ENCODE results near the gene TSPYL2. TPM values are rescaled to one million over a fixed set of nuclear protein-coding genes. Genes with fewer than 3 reads are reported as not detected.

Gene TSPYL2
- total RNA-seq, 2 donors from 2014 or later: 16.6 to 25.1 TPM

GRCh38 chrX:53071604-53072417 lies 10.4 kb upstream of the TSPYL2 start:
- H3K4me1 ChIP-seq (ENCODE audit: control insufficient read depth, insufficient read depth, low read length): no peaks in the 10 kb centered on the region
- Mint-ChIP-seq H3K36me3 (ENCODE audit: low read depth) (no peaks in the 10 kb centered on the region), H3K27me3 (ENCODE audit: insufficient read depth) (no peaks in the 10 kb centered on the region), H3K27ac (peak overlapping the region; percentile 21), H3K9me3 (peaks cover 55% of the 10 kb centered on the region), H3K4me3 (peak overlapping the region; percentile 51), H3K4me1 (peaks cover 8% of the 10 kb centered on the region)
- 24 to 38% methylated on average over 4 to 30 of the region's 31 CpGs for WGBS, 2 experiments (ENCODE audit: insufficient coverage in 1 of 2, insufficient read length in 1 of 2)
- peak; percentile 79 for DNase-seq
- H3K27me3 ChIP-seq (ENCODE audit: control insufficient read depth, insufficient read depth, low read length, poor library complexity, severe bottlenecking): no peaks in the 10 kb centered on the region
- TF ChIP-seq CTCF (conservative IDR thresholded peaks at IDR 0.05): peak; percentile 77
- H3K4me3 ChIP-seq (ENCODE audit: low read length): peak overlapping the region; percentile 56
- H3K9ac ChIP-seq (ENCODE audit: extremely low read depth, low read length, poor library complexity, severe bottlenecking): peak overlapping the region; percentile 1
- H3K9me3 ChIP-seq (ENCODE audit: control insufficient read depth, low read length): no peaks in the 10 kb centered on the region
- H3K36me3 ChIP-seq (ENCODE audit: control insufficient read depth, insufficient read depth, low read length): no peaks in the 10 kb centered on the region
- H3K27ac ChIP-seq (ENCODE audit: low read depth, low read length): no peak overlapping the region

- H3K27me3 Mint-ChIP-seq (ENCODE audit: insufficient read depth): no peaks in the 10 kb centered on the region
- no peaks in the 10 kb centered on the region for H3K4me1 ChIP-seq (ENCODE audit: control insufficient read depth, insufficient read depth, low read length)
- no peaks in the 10 kb centered on the region for H3K36me3 ChIP-seq (ENCODE audit: control insufficient read depth, insufficient read depth, low read length)
- peaks cover 8% of the 10 kb centered on the region for H3K4me1 Mint-ChIP-seq
- no peaks in the 10 kb centered on the region for H3K36me3 Mint-ChIP-seq (ENCODE audit: low read depth)
- TF ChIP-seq CTCF (conservative IDR thresholded peaks at IDR 0.05): no peak
- peak overlapping the region; percentile 51 for H3K4me3 Mint-ChIP-seq
- no peaks in the 10 kb centered on the region for H3K27me3 ChIP-seq (ENCODE audit: control insufficient read depth, insufficient read depth, low read length, poor library complexity, severe bottlenecking)
- H3K27ac ChIP-seq (ENCODE audit: low read depth, low read length): no peak overlapping the region
- H3K9me3 ChIP-seq (ENCODE audit: control insufficient read depth, low read length): no peaks in the 10 kb centered on the region
- H3K9ac ChIP-seq (ENCODE audit: extremely low read depth, low read length, poor library complexity, severe bottlenecking): no peak overlapping the region
- peaks cover 52% of the 10 kb centered on the region for H3K9me3 Mint-ChIP-seq
- peak; percentile 41 for DNase-seq
- H3K27ac Mint-ChIP-seq: no peak overlapping the region
- peak overlapping the region; percentile 56 for H3K4me3 ChIP-seq (ENCODE audit: low read length)
- 89% methylated on average over 3 to 9 of the region's 9 CpGs for WGBS, 2 experiments (ENCODE audit: insufficient coverage in 1 of 2, insufficient read length in 1 of 2)
These were observed 9.6 kb upstream of the TSPYL2 start for GRCh38 chrX:53072418-53073114.

GRCh38 chrX:53073115-53073586 lies 9.0 kb upstream of the TSPYL2 start:
- Histone ChIP-seq H3K4me3 (ENCODE audit: low read length) (no peak overlapping the region), H3K9me3 (ENCODE audit: control insufficient read depth, low read length) (no peaks in the 10 kb centered on the region), H3K36me3 (ENCODE audit: control insufficient read depth, insufficient read depth, low read length) (no peaks in the 10 kb centered on the region), H3K27ac (ENCODE audit: low read depth, low read length) (peak overlapping the region; percentile 24), H3K4me1 (ENCODE audit: control insufficient read depth, insufficient read depth, low read length) (no peaks in the 10 kb centered on the region), H3K9ac (ENCODE audit: extremely low read depth, low read length, poor library complexity, severe bottlenecking) (no peak overlapping the region), H3K27me3 (ENCODE audit: control insufficient read depth, insufficient read depth, low read length, poor library complexity, severe bottlenecking) (no peaks in the 10 kb centered on the region)
- Mint-ChIP-seq H3K9me3 (peaks cover 53% of the 10 kb centered on the region), H3K4me3 (no peak overlapping the region), H3K27me3 (ENCODE audit: insufficient read depth) (no peaks in the 10 kb centered on the region), H3K4me1 (peaks cover 8% of the 10 kb centered on the region), H3K36me3 (ENCODE audit: low read depth) (no peaks in the 10 kb centered on the region), H3K27ac (peak overlapping the region; percentile 72)
- DNase-seq: peak; percentile 55
- WGBS, 2 experiments (ENCODE audit: insufficient coverage in 1 of 2, insufficient read length in 1 of 2): 69 to 80% methylated on average over 1 to 5 of the region's 6 CpGs
- TF ChIP-seq CTCF (conservative IDR thresholded peaks at IDR 0.05): no peak
